Activated CD4-positive, alpha-beta T cell treated with anti-CD3 and anti-CD28 coated beads, Interleukin-2, Interleukin-4, amounts not matched to agents 100 ng/mL and 50 ng/mL, durations not matched to agents 16 hours and 8 hours (primary cell): ENCODE measurements around the gene SMIM10L1.

Source experiments
- DNase-seq: peaks from one replicate; pipeline ENCODE4 v3.0.0-alpha.2; 2020; ENCODE audit warnings: low spot score

The SMIM10L1 gene

GRCh38 chr12:11186837-11187236 is 15.8 kb downstream of the SMIM10L1 start, which contains the start of gene TAS2R42:
TAS2R42 (minus strand) TSS chr12:11186937; CDS start chr12:11186937, 0 bp downstream.
- DNase-seq, result no peak

- DNase-seq, result no peak
Measured at GRCh38 chr12:11202811-11203210, 31.8 kb downstream of the SMIM10L1 start.

- no peak for DNase-seq
Measured at GRCh38 chr12:11204173-11204572, 33.2 kb downstream of the SMIM10L1 start.

GRCh38 chr12:11209113-11209512 is 38.1 kb downstream of the SMIM10L1 start:
- no peak for DNase-seq
